Subcutaneous adipose tissue (tissue), 4 donors: ENCODE results near the gene PIM3. TPM values are rescaled to one million over a fixed set of nuclear protein-coding genes. Genes with fewer than 3 reads are reported as not detected.

ENCODE experiments used
- total RNA-seq, 4 donors: library from RNA; depleted of rRNA; stranded (reverse); fragments of >200 nt; gene quantifications; one replicate each; pipeline ENCODE4 v1.1.0, GENCODE V29; 2016
- TF ChIP-seq, protein P1 (sequence below): fragments of 450-650 bp; IDR thresholded peaks from one replicate; pipeline ENCODE4 v1.5.1; 2016; ENCODE audit warnings: low read depth, mild to moderate bottlenecking, control low read depth, antibody characterized with exemption, moderate library complexity

The PIM3 gene
- total RNA-seq, 4 donors from 2014 or later = 25.8 to 174 (median 59.0) TPM

DNA sequence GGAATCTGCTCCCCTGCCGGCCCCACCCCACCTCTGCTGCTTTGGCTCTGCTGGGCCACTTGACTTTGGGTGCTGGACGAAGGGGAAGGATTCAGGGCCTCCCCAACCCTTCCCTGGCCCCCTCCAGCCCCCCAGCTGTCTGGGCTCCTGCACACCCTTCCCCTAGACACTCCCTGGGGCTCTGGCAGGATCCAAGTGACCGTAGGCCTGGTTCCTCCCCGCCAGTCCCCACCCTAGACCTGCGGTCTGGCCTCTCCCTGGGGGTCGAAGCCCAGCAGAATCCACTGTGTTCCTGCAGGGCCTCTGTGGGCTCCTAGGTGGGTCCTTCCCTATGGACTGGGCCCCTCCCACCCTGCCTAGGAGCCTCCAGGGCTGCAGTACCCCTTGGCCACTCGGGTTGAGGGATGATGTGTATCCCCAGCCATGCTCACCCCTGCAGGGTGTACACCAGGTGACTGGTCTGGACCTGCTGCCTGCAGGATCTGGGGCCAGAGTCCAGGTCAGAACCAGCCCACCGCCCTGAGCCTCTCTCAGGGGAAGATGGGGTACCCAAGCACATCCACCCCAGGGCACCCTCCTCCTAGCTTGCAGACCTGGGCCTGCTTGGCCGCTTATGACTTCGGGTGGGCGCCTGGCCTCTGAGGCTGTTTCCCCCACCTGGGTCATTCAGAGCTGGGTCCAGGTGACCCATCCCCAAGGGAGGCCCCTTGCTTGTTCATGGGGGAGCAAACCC lies 5.6 kb downstream of the PIM3 start:
- TF ChIP-seq, protein P1, sequence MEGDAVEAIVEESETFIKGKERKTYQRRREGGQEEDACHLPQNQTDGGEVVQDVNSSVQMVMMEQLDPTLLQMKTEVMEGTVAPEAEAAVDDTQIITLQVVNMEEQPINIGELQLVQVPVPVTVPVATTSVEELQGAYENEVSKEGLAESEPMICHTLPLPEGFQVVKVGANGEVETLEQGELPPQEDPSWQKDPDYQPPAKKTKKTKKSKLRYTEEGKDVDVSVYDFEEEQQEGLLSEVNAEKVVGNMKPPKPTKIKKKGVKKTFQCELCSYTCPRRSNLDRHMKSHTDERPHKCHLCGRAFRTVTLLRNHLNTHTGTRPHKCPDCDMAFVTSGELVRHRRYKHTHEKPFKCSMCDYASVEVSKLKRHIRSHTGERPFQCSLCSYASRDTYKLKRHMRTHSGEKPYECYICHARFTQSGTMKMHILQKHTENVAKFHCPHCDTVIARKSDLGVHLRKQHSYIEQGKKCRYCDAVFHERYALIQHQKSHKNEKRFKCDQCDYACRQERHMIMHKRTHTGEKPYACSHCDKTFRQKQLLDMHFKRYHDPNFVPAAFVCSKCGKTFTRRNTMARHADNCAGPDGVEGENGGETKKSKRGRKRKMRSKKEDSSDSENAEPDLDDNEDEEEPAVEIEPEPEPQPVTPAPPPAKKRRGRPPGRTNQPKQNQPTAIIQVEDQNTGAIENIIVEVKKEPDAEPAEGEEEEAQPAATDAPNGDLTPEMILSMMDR = no peak

DNA sequence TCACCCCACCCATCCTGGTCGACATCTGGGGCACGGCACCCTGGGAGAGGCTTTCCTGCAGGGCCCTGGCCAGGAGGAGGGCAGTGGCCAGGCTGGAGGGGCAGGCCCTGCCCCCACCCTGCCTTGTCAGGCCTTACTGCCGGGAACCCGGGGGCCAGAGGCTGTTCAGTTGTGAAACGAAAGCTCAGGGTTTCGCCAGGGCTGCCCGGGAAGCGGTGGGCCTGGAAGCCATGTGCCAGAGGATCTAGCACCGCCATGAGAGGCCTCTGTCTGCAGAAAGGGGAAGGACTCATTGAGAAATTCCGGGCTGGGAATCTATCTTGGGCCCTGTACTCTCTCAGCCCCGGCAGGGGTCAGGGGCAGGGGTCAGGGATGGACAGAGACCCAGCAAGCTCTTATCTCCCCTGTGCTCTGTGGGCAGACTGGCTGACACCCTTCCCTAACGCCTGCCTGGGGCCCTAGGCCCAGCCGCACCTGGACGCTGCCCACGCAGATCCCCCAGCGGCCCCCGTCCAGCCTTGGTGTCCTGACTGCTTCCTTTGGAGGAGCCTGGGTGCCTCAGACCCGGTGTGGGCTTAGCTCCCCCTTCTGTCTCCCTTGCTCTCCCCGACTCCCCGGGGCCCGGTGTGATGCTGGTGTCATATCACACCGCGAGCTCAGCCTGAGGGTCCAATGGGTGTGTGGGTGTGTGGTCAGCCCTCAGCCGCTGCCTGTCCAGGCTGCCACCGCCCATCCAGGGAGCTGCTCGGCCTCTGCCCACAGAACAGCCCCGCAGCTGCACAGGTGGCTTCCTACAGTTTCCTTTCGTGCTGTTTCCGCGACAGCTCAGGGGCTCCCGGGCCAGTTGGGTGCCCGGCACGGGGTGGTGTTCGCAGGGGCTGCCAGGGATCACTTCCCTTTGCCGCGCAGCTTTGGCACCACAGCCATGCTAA lies 6.5 kb downstream of the PIM3 start:
- TF ChIP-seq, protein P1 = no peak

DNA sequence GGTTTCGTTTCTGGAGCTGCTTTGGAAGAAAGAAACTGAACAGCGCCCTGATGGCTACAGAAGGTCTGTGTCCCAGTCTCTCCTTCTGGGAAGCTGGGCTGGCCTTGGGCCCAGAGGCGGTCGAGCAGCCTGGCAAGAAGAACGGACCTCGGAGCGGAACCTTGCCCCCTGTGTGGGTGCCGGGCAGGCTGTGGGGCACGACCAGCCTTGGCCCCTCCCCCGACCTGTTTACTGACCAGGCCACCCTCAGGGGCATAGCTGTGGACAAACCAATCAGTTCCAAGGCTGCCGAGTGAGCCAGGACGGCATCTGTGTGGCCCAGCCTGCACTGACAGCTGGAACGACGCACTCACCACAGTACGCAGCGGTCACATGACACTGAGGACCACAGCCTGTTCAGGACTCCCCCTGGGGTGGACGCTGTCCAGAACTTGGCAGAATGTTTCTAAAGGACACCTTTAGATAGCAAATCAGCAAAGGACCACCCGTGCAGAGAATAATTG lies 7.2 kb downstream of the PIM3 start:
- TF ChIP-seq, protein P1 = no peak

DNA sequence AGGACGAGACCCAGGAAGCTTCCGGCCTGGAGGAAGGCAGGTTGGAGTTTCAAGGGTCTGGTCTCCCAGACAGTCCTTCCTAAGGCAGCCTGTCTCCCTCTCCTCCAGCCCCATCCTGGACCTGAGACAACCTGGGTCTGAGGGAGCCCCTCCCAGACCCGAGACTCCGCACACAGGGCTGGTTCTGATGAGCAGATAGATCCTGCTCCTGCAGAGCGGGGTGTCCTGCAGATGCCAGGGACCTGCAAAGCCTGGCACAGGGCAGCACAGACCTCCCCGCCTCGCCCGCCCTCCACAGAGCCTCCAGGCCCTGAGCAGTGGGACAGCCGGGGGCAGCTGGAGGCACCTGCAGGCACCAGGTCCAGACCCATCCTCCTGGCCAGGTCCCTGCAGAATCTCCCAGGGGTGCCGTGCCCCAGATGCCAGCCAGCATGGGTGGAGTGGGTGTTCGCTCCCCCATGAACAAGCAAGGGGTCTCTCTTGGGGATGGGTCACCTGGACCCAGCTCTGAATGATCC lies 7.8 kb downstream of the PIM3 start:
- TF ChIP-seq, protein P1 = no peak

DNA sequence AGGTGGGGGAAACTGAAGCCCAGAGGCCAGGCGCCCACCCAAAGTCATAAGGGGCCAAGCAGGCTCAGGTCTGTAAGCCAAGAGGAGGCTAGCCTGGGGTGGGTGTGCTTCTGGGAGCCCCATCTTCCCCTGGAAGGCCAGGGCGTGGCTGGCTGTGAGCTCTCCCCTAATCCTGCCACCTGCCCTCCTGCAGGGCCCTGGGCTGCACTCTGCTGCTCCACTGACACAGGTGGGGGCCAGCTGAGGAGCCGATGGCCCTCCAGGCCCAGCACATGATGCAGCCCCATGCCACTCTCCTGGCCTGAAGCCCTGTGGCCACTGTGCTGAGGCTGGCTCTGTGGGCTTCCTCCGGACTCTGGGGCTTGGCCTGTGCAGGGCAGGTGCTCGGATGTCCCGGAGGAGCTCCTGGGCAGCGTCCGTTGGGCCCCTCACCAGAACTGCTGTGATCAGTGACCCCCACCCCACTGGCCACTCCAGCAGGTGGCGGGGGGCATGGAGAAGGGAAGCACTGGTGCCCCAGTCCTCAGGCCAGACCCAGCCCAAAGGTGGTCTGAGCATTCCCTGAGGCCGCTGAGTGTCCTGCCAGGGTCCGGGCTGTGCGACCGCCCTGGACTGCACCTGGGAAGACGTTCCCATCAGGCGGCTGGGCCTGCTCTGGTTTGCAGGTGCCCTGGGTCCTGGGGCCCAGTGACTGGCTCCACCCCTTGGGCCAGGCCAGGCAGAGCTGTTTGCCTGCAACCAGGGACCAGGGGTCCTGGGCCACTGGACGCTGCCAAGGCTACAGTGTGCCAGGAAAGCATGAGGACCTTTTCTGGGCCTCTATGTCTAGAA lies 8.5 kb downstream of the PIM3 start:
- TF ChIP-seq, protein P1 = no peak

DNA sequence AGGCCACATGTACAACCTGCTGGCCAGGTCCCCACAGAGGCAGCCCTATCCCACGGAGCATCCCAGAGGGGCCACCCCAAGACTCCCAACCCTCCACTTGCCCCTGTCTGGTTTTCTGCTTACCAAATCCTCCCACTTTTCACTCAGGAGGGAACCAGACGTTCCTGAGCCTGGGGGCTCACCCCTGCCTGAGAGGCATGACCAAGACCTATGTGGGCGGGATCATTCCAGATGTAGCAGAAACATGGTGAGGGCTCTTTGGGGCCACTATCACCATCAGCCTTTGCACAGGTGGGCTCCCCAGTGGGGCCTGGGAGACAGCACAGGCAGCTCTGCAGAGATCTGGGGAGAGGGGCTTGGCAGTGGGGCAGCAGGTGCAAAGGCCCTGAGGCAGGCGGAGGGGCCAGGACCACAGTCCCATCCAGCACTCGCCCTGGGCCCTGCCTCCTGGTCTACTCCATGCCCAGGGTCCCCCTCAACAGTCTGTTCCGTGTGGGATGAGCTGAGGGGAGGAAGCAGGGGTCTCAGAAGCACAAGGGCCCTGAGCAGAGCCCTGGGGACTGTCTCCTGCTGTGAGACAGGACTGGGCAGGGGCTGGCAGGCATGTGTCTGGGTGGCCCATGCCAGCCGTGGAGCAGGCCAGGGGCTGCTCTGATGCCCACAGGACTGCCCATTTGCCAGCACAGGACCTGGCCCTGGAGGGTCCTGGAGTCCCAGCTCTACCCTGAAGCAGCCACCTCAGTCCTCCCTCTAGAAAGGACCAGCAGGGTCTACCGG lies 9.4 kb downstream of the PIM3 start:
- TF ChIP-seq, protein P1 = no peak
